Activated CD4-positive, alpha-beta T cell treated with anti-CD3 and anti-CD28 coated beads, Interleukin-2, amount 10 ng/mL, durations not matched to agents 7 days and 5 days (primary cell): Measurements from ENCODE around the gene ANKRD53. TPM values are rescaled to one million over a fixed set of nuclear protein-coding genes. Genes with fewer than 3 reads are reported as not detected.
"Not testable (repeated sequence)": the region's sequence is repeated elsewhere in the genome, so short reads cannot be mapped to it uniquely, and the experiment has no call there.

ENCODE experiments used
- CTCF ChIA-PET: fragments of 350-600 bp; sonication (Branson Sonifier 250); formaldehyde crosslinking; loops from one replicate; lab custom pipeline; 2021; ENCODE audit warnings: antibody characterized with exemption; lab: Charles Lee
- POLR2A ChIA-PET: fragments of 350-600 bp; sonication (Branson Sonifier 250); formaldehyde crosslinking; loops from one replicate; lab custom pipeline; 2021; ENCODE audit warnings: antibody characterized with exemption; lab: Charles Lee
- DNase-seq: peaks from one replicate; pipeline ENCODE4 v3.0.0-alpha.2; 2020
- H3K27ac Mint-ChIP-seq: one replicate; pipeline ENCODE4 v1.8.0; 2021; ENCODE audit warnings: mild to moderate bottlenecking, moderate library complexity, mixed read lengths
- H3K27me3 Mint-ChIP-seq: one replicate; pipeline ENCODE4 v1.8.0; 2021; ENCODE audit warnings: mixed read lengths
- H3K36me3 Mint-ChIP-seq: one replicate; pipeline ENCODE4 v1.8.0; 2021; ENCODE audit warnings: low read depth, mixed read lengths
- H3K4me1 Mint-ChIP-seq: one replicate; pipeline ENCODE4 v1.8.0; 2021; ENCODE audit warnings: mixed read lengths
- H3K4me3 Mint-ChIP-seq: one replicate; pipeline ENCODE4 v1.8.0; 2021; ENCODE audit warnings: mild to moderate bottlenecking, moderate library complexity, mixed read lengths
- H3K9me3 Mint-ChIP-seq: one replicate; pipeline ENCODE4 v1.8.0; 2021; ENCODE audit warnings: mixed read lengths
- total RNA-seq, 2 experiments: library from RNA; stranded (reverse); gene quantifications; one replicate each; pipeline ENCODE4 v1.2.3, GENCODE V29; 2021

The ANKRD53 gene
- total RNA-seq, 2 experiments from 2014 or later = 0.50 TPM; not detected in 1

- H3K4me1 Mint-ChIP-seq = peaks cover 31% of the 10 kb centered on the region
- peak overlapping the region; percentile 48 for H3K4me3 Mint-ChIP-seq
- DNase-seq = peak; percentile 84
- no peaks in the 10 kb centered on the region for H3K9me3 Mint-ChIP-seq
- H3K27ac Mint-ChIP-seq = peak overlapping the region; percentile 78
- ChIA-PET POLR2A (interaction anchor here (1.8 kb wide), 1 partner anchor 16 kb away, joined by 5 read pairs; no protein-coding TSS in a partner anchor), CTCF (interaction anchor here (0.6 to 2.2 kb wide), 16 partner anchors 8 to 555 kb away, joined by 3 to 16 read pairs (median 4); partner anchors contain the start of gene PAIP2B)
- H3K27me3 Mint-ChIP-seq = no peaks in the 10 kb centered on the region
- H3K36me3 Mint-ChIP-seq = no peaks in the 10 kb centered on the region
Observed at GRCh38 chr2:71000780-71001591, 22.6 kb downstream of the ANKRD53 start.

- POLR2A ChIA-PET = interaction anchor here (1.8 kb wide), 1 partner anchor 17 kb away, joined by 5 read pairs; no protein-coding TSS in a partner anchor
- Mint-ChIP-seq H3K4me3 (no peak overlapping the region), H3K9me3 (no peaks in the 10 kb centered on the region), H3K27me3 (no peaks in the 10 kb centered on the region), H3K4me1 (peaks cover 30% of the 10 kb centered on the region), H3K36me3 (no peaks in the 10 kb centered on the region), H3K27ac (peak overlapping the region; percentile 13)
- DNase-seq = no peak
- CTCF ChIA-PET = interaction anchor here (0.6 to 2.2 kb wide), 17 partner anchors 9 to 554 kb away, joined by 3 to 16 read pairs (median 3); partner anchors contain the start of gene PAIP2B
Observed at GRCh38 chr2:71001592-71001927, 23.1 kb downstream of the ANKRD53 start.

GRCh38 chr2:71001981-71002570, 23.6 kb downstream of the ANKRD53 start:
- no peaks in the 10 kb centered on the region for H3K9me3 Mint-ChIP-seq
- H3K4me3 Mint-ChIP-seq = no peak overlapping the region
- CTCF ChIA-PET = interaction anchor here (0.7 to 2.2 kb wide), 11 partner anchors 9 to 242 kb away, joined by 3 to 16 read pairs (median 3); no protein-coding TSS in a partner anchor
- H3K4me1 Mint-ChIP-seq = peaks cover 30% of the 10 kb centered on the region
- H3K27me3 Mint-ChIP-seq = no peaks in the 10 kb centered on the region
- no peak overlapping the region for H3K27ac Mint-ChIP-seq
- no peak for DNase-seq
- POLR2A ChIA-PET = interaction anchor here (1.8 kb wide), 1 partner anchor 17 kb away, joined by 5 read pairs; no protein-coding TSS in a partner anchor
- H3K36me3 Mint-ChIP-seq = no peaks in the 10 kb centered on the region

- peaks cover 30% of the 10 kb centered on the region for H3K4me1 Mint-ChIP-seq
- ChIA-PET CTCF (interaction anchor here (1.8 kb wide), 1 partner anchor 38 kb away, joined by 4 read pairs; no protein-coding TSS in a partner anchor), POLR2A (no interaction called here)
- no peak overlapping the region for H3K4me3 Mint-ChIP-seq
- H3K27me3 Mint-ChIP-seq = no peaks in the 10 kb centered on the region
- H3K9me3 Mint-ChIP-seq = no peaks in the 10 kb centered on the region
- no peaks in the 10 kb centered on the region for H3K36me3 Mint-ChIP-seq
- DNase-seq = no peak
- no peak overlapping the region for H3K27ac Mint-ChIP-seq
Observed at GRCh38 chr2:71003396-71003795, 25.0 kb downstream of the ANKRD53 start.

GRCh38 chr2:71003966-71004755, 25.7 kb downstream of the ANKRD53 start:
- no peaks in the 10 kb centered on the region for H3K36me3 Mint-ChIP-seq
- POLR2A ChIA-PET = no interaction called here
- no peak overlapping the region for H3K27ac Mint-ChIP-seq
- CTCF ChIA-PET = interaction anchor here (1.2 kb wide), 1 partner anchor 37 kb away, joined by 4 read pairs; no protein-coding TSS in a partner anchor
- H3K4me1 Mint-ChIP-seq = peaks cover 23% of the 10 kb centered on the region
- no peaks in the 10 kb centered on the region for H3K9me3 Mint-ChIP-seq
- H3K27me3 Mint-ChIP-seq = no peaks in the 10 kb centered on the region
- no peak for DNase-seq
- no peak overlapping the region for H3K4me3 Mint-ChIP-seq

- Mint-ChIP-seq H3K27me3 (no peaks in the 10 kb centered on the region), H3K4me3 (no peak overlapping the region), H3K4me1 (peaks cover 17% of the 10 kb centered on the region), H3K9me3 (no peaks in the 10 kb centered on the region), H3K36me3 (no peaks in the 10 kb centered on the region), H3K27ac (no peak overlapping the region)
- no peak for DNase-seq
- POLR2A ChIA-PET = no interaction called here
- CTCF ChIA-PET = interaction anchor here (0.5 to 1.2 kb wide), 2 partner anchors 38 to 1451 kb away, joined by 3 to 4 read pairs; no protein-coding TSS in a partner anchor
Observed at GRCh38 chr2:71004857-71005256, 26.4 kb downstream of the ANKRD53 start.

- ChIA-PET POLR2A (no interaction called here), CTCF (interaction anchor here (0.5 to 1.2 kb wide), 2 partner anchors 39 to 1452 kb away, joined by 3 to 4 read pairs; no protein-coding TSS in a partner anchor)
- Mint-ChIP-seq H3K9me3 (no peaks in the 10 kb centered on the region), H3K27me3 (no peaks in the 10 kb centered on the region), H3K27ac (no peak overlapping the region), H3K4me3 (no peak overlapping the region), H3K4me1 (peaks cover 11% of the 10 kb centered on the region), H3K36me3 (no peaks in the 10 kb centered on the region)
- DNase-seq = no peak
Observed at GRCh38 chr2:71005271-71006202, 27.1 kb downstream of the ANKRD53 start.

GRCh38 chr2:71006323-71006722, 27.9 kb downstream of the ANKRD53 start:
- CTCF ChIA-PET = interaction anchor here (1.5 kb wide), 1 partner anchor 58 kb away, joined by 4 read pairs; no protein-coding TSS in a partner anchor
- POLR2A ChIA-PET = no interaction called here
- no peak overlapping the region for H3K4me3 Mint-ChIP-seq

GRCh38 chr2:71006955-71007799, 28.7 kb downstream of the ANKRD53 start:
- no peaks in the 10 kb centered on the region for H3K36me3 Mint-ChIP-seq
- no peak overlapping the region for H3K27ac Mint-ChIP-seq
- H3K27me3 Mint-ChIP-seq = peaks cover 4% of the 10 kb centered on the region
- H3K4me1 Mint-ChIP-seq = no peaks in the 10 kb centered on the region
- no peaks in the 10 kb centered on the region for H3K9me3 Mint-ChIP-seq
- DNase-seq = no peak
- no peak overlapping the region for H3K4me3 Mint-ChIP-seq
- ChIA-PET POLR2A (no interaction called here), CTCF (interaction anchor here (1.3 to 1.5 kb wide), 2 partner anchors 23 to 59 kb away, joined by 4 read pairs; no protein-coding TSS in a partner anchor)

More at GRCh38 chr2:71006323-71006722, 27.9 kb downstream of the ANKRD53 start:
- Mint-ChIP-seq H3K36me3 (no peaks in the 10 kb centered on the region), H3K27ac (no peak overlapping the region), H3K9me3 (no peaks in the 10 kb centered on the region), H3K4me1 (peaks cover 3% of the 10 kb centered on the region), H3K27me3 (no peaks in the 10 kb centered on the region)
- no peak for DNase-seq

- H3K4me1 Mint-ChIP-seq = no peaks in the 10 kb centered on the region
- POLR2A ChIA-PET = no interaction called here
- no peaks in the 10 kb centered on the region for H3K9me3 Mint-ChIP-seq
- peaks cover 4% of the 10 kb centered on the region for H3K27me3 Mint-ChIP-seq
- no peaks in the 10 kb centered on the region for H3K36me3 Mint-ChIP-seq
- H3K27ac Mint-ChIP-seq = no peak overlapping the region
- DNase-seq = no peak
- no peak overlapping the region for H3K4me3 Mint-ChIP-seq
- CTCF ChIA-PET = interaction anchor here (0.9 kb wide), 1 partner anchor 10 kb away, joined by 3 read pairs; no protein-coding TSS in a partner anchor
Observed at GRCh38 chr2:71008342-71008741, 29.9 kb downstream of the ANKRD53 start.

- POLR2A ChIA-PET, H3K4me1 Mint-ChIP-seq, H3K4me3 Mint-ChIP-seq: not testable (repeated sequence)
Observed at GRCh38 chr2:71011786-71012185, 33.4 kb downstream of the ANKRD53 start.

More at GRCh38 chr2:71011786-71012185, 33.4 kb downstream of the ANKRD53 start:
- CTCF ChIA-PET = interaction anchor here (0.6 kb wide), 1 partner anchor 81 kb away, joined by 3 read pairs; no protein-coding TSS in a partner anchor
- not testable (repeated sequence) for H3K27me3 Mint-ChIP-seq, H3K27ac Mint-ChIP-seq, H3K36me3 Mint-ChIP-seq, DNase-seq, H3K9me3 Mint-ChIP-seq
